Measurements from ENCODE around the gene ACSL6.

ACSL6 gene

DNA sequence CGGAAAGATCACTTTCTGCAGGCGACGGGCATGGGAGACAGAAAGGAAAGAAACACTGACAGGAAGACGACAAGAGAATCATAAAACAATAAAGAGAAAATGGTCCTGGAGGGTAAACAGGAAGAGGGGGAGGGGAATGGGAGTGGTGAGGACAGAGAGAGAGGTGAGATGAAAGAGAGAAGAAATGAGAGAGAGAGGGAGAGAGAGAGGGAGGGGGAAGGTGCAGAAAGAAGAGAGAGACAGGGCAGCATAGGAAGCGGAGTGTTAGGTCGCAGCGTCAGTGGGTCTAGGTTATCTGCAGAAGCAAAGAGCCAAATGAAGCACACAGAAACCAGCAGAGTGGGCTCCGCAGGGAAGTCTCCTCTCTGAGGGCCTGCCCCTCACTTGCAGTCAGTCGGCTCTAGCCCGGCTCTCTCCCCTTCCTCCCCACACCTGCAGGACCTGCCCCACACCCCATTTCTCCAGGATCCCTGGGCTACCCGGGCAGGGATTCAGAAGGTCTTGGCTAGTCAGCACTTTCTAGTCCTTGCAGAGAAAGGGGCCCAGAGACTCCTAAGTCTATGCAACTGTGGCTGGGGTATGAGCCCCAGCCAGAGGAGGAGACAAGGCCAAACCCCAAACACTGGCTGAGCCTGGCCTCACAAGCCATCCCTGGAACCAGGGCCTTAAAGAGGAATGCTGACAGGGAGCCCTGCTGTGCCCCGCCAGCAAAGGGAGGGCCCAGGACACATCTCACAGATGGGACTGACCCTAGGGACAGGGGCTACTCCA, 36.3 kb downstream of the ACSL6 start:
- DNase-seq, result no peak

DNA sequence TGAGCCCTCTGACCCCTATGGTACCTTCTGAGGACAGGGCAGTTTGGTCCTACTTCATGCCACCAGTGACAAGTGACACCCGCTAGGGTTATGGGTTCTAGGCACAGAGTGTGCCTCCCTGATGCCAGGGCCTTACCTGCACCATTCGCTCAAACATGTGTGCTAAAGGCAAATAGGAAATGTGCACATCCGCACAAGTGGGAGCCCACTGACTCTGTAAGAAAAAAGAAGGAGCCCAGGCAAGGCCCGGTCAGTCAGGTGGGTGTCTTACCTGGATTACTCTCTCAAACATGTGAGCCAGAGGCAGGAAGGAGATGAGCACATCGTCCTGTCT, 36.9 kb downstream of the ACSL6 start:
- DNase-seq, result no peak

DNA sequence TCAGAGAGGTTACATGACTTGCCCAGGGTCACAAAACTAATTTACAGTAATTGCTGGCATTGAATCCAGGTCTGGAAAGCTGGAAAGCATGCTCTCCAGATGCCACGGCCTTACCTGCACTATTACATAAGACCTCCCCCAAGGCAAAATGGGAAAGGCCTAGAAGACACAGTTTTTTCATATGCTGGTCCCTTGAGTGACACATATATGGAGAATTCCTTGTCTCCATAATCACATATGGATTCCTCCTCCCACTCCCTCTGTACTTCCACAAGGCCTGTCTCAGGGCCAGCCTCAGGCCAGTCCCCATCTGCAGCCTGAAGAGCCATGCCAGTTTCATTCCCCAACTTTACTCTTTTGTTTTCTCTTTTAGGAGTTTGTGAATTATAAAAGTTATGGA, 37.4 kb downstream of the ACSL6 start:
- no peak for DNase-seq

DNA sequence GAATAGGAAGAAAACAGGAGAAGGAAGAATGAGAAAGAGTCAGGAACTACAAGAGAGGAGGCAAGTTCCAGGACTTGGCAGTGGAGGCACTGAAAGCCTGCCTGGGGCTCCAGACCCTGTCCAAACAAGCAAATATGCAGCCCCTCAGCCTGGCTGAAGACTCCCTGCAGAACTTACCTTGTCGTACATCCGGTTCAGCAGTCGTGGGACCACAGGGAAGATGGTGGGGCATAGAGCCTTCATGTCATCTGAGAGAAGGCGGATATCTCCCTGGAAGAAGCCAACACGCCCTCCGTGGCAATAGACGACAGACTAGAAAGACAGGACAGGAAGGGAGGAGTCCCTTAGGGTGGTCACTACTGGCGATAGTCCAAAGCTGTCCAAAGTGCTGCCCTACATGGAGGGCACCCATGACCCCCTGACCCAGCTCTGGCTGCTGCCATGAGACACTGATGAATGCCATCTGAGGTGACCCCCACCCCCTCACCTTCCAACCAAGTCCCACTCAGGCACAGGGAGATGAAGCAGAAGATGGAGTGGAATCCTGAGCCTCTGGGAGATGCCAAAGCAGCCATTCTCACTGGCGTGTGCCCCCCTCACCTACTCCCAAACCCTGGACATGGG, 38.3 kb downstream of the ACSL6 start:
- DNase-seq, result no peak

- no peak for DNase-seq
Measured at GRCh38 chr5:131968396-131968954, 43.0 kb downstream of the ACSL6 start.

- no peak for DNase-seq
Measured at GRCh38 chr5:131966551-131966950, 44.9 kb downstream of the ACSL6 start.

- DNase-seq, result no peak
Measured at GRCh38 chr5:131965826-131966415, 45.5 kb downstream of the ACSL6 start.

- no peak for DNase-seq
Measured at GRCh38 chr5:131959906-131960305, 51.6 kb downstream of the ACSL6 start.

DNA sequence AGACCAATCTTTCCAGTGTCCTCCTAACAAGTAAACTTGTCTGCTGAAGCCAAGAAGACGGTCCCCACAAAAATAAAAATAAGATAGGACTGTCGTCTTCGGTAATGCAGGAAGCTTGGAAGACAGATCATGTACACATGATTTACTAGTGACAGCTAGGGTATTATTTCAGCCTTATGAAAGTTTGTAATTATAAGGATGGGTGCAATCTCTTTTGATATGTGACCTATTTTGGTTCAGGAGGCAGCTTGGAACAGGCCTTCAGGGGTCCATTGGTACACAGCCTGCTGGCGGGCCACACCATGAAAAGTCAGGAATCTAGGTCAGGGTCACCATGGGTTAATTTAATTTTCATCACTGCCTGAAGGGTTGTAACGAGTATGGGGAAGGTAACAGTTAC, 52.3 kb downstream of the ACSL6 start:
- no peak for DNase-seq

- DNase-seq, result no peak
Measured at GRCh38 chr5:131957721-131958441, 53.6 kb downstream of the ACSL6 start.

GRCh38 chr5:131953969-131954368, 57.5 kb downstream of the ACSL6 start:
- no peak for DNase-seq

DNA sequence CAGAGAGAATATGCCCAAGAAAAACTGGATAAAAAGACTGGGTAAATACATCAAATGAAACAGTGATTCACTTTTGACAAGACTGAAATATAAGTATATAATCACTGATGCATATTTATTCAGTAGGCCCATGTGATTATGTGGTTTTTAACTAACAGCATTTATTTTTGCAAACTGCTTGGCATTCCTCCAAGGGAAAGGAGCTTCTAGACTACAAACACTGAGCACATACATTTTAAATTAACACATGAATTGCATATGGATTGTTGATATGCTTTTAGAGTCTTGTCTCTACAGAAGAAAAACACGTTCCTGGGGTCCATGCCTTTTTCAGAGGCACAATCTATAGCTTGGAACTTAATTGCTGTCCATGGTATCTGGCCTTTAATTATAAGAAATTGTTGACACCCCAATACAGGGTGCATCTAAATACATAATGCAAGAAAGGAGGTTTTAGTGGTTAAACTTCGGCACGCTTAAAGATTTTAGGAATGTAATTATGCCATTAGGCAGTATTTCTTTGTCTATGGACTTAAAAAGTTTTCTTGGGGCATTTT, 59.1 kb downstream of the ACSL6 start:
- no peak for DNase-seq

DNA sequence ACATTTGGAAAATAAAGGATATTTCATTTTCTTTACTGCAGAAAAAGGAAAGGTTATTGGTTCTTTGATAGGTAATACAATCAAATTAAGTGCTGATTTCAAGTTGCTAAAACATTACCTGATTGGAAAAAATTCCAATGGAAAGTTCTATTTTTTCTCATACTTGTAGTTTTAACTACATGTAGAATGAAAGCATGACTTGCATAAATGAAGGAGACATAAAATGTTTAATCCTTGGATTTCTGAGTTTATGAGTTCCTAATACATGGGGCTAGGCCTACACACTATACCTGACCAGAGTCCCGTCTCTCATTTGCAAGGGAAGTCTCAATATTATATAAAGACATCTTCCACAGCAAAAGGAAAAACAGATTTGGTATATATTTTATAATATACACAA, 60.8 kb downstream of the ACSL6 start:
- no peak for DNase-seq

DNA sequence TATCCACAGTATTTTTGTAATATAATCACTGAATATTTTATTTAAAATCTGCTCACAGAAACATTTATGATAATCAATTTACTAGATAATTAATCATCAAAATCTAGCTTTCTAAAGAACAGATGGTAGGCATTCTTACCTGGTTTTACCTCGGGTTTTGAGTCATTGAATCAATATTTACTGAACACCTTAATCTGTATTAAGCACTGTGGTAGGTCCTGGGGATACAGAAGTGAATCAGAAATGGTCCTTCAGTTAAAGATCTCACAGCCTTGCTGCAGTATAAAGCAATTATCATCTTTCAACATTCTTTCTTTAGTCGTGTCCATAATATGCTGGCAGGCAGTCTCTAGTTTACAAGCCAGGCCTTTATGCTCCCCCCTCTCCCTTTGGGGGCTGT, 64.0 kb downstream of the ACSL6 start:
- no peak for DNase-seq

DNA sequence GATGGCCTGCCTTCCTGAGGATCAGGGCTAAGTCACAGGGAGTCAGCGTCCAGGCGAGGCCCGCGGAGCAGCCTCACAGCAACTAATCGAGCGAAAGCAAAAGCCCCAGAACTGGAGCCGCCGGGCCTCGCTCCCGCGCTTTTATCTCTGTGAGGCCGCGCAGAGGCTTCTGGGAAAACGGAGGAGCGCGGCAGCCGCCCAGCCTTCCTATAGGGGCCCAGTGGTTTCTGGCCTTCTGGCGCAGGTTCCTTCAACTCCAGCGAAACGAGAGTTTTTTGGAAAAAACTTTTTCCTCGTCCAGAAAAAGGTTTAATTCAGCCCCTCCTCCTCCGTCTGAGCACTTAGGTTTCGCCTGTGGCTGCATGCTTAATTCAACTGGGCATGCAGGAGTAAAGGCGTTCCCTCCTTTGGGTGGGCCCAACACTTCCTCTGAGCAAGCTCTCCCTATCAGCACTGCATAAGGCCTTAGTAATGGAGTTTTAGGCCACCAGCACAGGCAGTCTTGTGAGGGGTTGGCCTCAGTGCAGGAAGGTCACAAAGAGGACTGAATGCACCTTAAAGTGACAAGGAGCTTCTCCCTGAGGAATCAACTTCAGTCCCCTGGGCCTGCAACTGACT, 65.8 kb downstream of the ACSL6 start, which contains the start of gene MEIKIN:
MEIKIN (minus strand) TSS at position 113 of the 618 bp plus-strand sequence. CDS start 158 bp downstream, outside the sequence.
- no peak for DNase-seq

DNA sequence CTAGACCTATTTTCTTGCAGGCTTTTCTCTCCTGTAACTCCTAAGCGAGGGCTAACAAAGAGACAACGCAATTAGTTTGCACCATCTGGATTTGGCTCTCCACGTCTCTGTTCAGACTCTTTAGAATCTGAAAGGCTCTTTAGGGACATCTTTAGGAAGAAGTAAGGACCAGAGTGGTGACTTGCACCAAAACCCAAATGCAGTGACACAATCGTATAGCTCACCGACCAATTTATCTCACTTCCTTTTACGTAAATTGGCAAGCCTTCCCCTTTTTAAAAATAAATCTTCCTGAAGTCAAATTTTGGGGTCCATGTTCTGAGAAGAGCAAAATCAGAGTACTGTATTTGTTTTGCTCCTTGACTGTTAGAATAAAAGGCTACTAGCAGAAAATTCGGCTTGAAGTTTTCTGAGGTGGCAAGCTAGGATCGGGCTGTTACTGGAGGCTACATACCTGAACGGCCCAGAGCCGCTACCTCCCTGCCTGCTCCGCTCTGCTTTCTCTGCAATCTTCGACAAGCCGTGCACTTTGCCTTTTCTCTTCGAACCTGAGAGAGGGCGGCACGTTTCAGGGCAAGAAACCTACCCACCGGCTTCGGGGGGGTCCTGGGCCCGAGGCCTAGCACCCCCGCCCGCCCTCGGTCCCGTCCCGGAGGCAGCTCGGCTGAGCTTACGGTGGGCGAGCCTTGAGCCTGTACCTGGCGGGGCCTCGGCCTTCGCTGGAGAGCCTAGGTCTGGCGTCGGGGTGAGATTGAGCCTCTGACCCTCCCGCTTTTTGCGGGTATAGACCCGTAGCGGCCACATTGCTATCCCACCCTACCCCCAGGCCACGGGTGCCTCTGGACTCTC, 66.5 kb downstream of the ACSL6 start:
- peak in 1 of 2 experiments; percentile 2 for DNase-seq

DNA sequence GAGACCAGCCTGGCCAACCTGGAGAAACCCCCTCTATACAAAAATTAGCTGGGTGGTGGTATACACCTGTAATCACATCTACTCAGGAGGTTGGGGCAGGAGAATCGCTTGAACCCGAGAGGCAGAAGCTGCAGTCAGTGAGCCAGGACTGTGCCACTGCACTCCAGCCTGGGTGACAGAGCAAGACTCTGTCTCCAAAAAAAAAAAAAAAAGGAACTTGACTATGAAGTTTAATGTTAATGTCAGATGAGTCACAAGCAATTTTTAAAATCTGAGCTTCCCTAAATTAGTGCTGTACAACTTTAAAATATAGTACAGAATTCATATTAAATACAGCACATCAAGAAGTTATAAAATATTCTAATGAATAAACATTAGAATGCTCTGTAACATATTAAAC, 67.5 kb downstream of the ACSL6 start:
- peak; percentile 5 to 14 for DNase-seq

DNA sequence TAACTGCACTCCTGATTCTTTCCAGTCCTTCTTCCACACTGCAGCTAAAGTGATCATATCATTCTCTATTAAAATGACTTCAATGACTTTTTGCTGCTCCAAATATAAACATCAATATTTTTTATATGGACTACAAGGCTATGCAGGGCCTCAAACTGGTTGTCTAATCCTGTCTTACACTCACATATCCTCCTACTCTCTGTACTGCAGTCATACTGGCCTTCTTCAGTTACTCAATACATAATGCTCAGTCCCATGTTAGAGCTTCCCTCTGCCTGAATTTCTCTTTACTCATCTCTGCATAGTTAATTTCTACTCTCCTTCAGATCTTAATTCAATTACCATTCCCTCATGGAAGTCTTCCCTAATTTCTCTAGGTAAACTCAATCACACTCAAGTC, 69.4 kb downstream of the ACSL6 start:
- DNase-seq, result no peak

DNA sequence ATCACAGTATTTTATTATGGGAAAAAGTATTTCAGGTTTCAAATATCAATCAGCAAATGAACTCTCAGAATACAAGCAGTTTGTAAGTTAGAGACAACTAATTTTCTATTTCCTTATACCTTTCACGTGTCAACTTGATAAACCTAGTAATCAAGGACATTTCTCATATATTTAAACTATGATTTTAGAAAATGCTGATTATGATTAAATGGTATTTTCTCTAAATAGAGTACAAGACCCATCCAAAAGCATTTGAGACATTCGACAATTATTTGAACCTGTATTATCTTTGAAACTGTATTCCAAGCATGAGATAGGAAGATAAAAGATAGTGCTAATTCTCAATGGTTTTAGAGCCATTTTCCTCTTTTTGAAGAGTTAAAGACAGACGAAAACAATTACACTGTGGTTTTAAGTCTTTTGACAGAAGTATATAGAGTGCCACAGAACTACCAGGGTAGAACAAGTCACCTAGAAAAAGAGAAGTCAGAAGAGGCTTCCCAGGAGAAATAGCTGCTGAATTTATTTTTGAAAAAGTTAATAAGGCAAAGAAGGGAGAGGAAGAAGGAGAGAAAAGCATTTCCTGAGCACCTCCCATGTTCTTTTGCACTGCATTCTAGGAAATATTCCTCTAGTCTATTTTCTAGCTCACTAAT, 71.6 kb downstream of the ACSL6 start:
- DNase-seq, result no peak

GRCh38 chr5:131932235-131932634, 79.2 kb downstream of the ACSL6 start:
- no peak for DNase-seq

DNA sequence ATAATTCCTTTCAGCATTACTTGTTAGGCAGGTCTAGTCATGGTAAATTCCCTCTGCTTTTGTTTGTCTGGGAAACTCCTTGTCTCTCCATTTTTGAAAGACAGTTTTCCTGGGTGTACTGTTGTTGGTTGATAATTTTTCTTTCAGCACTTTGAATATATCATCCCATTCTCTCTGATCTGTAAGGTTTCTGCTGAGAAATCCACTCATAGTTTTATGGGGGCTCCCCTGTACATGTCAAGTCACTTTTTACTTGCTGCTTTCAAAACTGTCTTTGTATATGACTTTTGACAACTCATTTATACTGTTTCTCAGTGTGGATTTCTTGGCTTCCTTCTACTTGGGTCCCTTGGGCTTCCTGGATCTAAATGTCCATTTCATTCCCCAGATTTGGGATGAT, 82.5 kb downstream of the ACSL6 start:
- DNase-seq, result no peak

Measured in AML-193 (cell line).